H1 (cell line): ENCODE data around the gene CASKIN2. TPM values are rescaled to one million over a fixed set of nuclear protein-coding genes. Genes with fewer than 3 reads are reported as not detected.

Source experiments
- CHD2 ChIP-seq: IDR thresholded peaks from 2 replicates; pipeline ENCODE4 v1.6.1; 2012; ENCODE audit warnings: low read length, improper control_type of control experiment
- JUND ChIP-seq: IDR thresholded peaks from 2 replicates; pipeline ENCODE4 v1.6.1; 2011; ENCODE audit warnings: mild to moderate bottlenecking, improper control_type of control experiment, low read length
- KDM1A ChIP-seq: fragments of 200-600, 300-600 bp; sonication (generic); IDR thresholded peaks from 2 replicates; pipeline ENCODE4 v1.7.1; 2016; ENCODE audit warnings: mild to moderate bottlenecking, low read length, borderline replicate concordance
- KDM5A ChIP-seq: fragments of 200-600 bp; IDR thresholded peaks from 2 replicates; pipeline ENCODE4 v1.7.1; 2012; ENCODE audit warnings: mild to moderate bottlenecking, low read length, inconsistent platforms, mixed read lengths
- PHF8 ChIP-seq: fragments of 200-600 bp; sonication (generic); conservative IDR thresholded peaks from 2 replicates; pipeline ENCODE4 v1.7.1; 2012; ENCODE audit warnings: low read depth, mild to moderate bottlenecking, inconsistent platforms, low read length, moderate library complexity
- SP1 ChIP-seq: IDR thresholded peaks from 2 replicates; pipeline ENCODE4 v1.6.1; 2011; ENCODE audit warnings: low read depth, low read length
- ZNF274 ChIP-seq: IDR thresholded peaks from 2 replicates; pipeline ENCODE4 v1.7.0; 2012; ENCODE audit warnings: low read length, borderline replicate concordance; ENCODE audit errors: extremely low read depth
- polyA plus RNA-seq, 7 experiments: library from polyadenylated mRNA; depleted of rRNA in 3 of 7; stranded (reverse) in 5 of 7; unstranded in 2 of 7; fragments of >200 nt in 5 of 7; fragments of 200-250 nt in 2 of 7; gene quantifications; 1 replicate in 5 of 7; 2 replicates in 1 of 7; 4 replicates in 1 of 7; pipeline versions ENCODE4 v1.2.1 to v1.2.3, GENCODE V29; 2011 to 2013; ENCODE audit warnings: missing spikeins in 2 of 7, mixed read lengths in 2 of 7
- total RNA-seq: library from RNA; stranded (reverse); fragmentation: NEBNext Ultra II Directional; extraction: Animal tissue kit (Norgen Biotek cat#: 25700); gene quantifications from 2 replicates; pipeline ENCODE4 v1.2.1, GENCODE V29; 2021
- TF ChIP-seq, protein P1 (sequence below): IDR thresholded peaks from 2 replicates; pipeline ENCODE4 v1.6.1; 2012; ENCODE audit warnings: low read length, inconsistent platforms
- TF ChIP-seq, protein P2 (sequence below): IDR thresholded peaks from 2 replicates; pipeline ENCODE4 v1.6.1; 2011; ENCODE audit warnings: low read length, improper control_type of control experiment

CASKIN2 gene
- total and polyA plus RNA-seq, 2 of the 8 experiments (the other 6 are each of a cell fraction or from before 2014, with no cell fraction given), result 6.7 to 32.3 TPM

DNA sequence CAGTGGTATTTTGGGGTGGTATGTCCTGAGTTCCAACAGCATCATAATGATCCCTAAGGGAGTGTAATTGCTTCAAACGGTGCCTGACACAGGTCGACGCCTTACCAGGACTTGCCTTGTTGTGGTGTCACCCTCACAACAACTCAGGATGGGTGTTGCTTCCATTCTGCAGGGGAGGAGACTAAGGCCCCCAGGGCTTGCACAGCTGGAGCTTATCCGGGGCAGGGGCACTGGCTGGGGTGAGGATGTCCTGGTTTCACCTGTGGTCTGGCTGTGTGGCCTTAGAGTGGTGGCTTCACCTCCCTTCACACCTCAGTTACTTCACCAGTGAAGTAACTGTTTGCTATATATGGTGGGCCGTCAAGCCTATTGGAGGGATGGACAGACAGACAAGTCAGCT, 33.5 kb upstream of the CASKIN2 start (continued):
- no peak for TF ChIP-seq PHF8
- TF ChIP-seq KDM1A, result no peak
- no peak for TF ChIP-seq KDM5A
- no peak for TF ChIP-seq CHD2
- TF ChIP-seq, protein P1, sequence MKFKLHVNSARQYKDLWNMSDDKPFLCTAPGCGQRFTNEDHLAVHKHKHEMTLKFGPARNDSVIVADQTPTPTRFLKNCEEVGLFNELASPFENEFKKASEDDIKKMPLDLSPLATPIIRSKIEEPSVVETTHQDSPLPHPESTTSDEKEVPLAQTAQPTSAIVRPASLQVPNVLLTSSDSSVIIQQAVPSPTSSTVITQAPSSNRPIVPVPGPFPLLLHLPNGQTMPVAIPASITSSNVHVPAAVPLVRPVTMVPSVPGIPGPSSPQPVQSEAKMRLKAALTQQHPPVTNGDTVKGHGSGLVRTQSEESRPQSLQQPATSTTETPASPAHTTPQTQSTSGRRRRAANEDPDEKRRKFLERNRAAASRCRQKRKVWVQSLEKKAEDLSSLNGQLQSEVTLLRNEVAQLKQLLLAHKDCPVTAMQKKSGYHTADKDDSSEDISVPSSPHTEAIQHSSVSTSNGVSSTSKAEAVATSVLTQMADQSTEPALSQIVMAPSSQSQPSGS, result no peak
- no peak for TF ChIP-seq SP1
- no peak for TF ChIP-seq JUND
- TF ChIP-seq, protein P2, sequence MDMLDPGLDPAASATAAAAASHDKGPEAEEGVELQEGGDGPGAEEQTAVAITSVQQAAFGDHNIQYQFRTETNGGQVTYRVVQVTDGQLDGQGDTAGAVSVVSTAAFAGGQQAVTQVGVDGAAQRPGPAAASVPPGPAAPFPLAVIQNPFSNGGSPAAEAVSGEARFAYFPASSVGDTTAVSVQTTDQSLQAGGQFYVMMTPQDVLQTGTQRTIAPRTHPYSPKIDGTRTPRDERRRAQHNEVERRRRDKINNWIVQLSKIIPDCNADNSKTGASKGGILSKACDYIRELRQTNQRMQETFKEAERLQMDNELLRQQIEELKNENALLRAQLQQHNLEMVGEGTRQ, result no peak
- TF ChIP-seq ZNF274, result no peak
